ENCODE measurements around the gene EGR2. TPM values are rescaled to one million over a fixed set of nuclear protein-coding genes. Genes with fewer than 3 reads are reported as not detected.

The EGR2 gene
- total and polyA plus RNA-seq, 2 donors (not counting 3 experiments of a cell fraction or from before 2014, with no cell fraction given) = 0.46 to 0.47 TPM

GRCh38 chr10:62829622-62830021 is 13.5 kb upstream of the EGR2 start:
- dilution Hi-C loops (cut with MboI; ENCODE audit: extremely low pct_ligation_motif_present, low sequenced_read_pairs) = no loop called here
- intact Hi-C loops (cut with micrococcal nuclease) = no loop called here
- FAIRE-seq (no peak), DNase-seq (ENCODE audit: low read depth, low spot score) (no peak)
- ChIA-PET CTCF (no interaction called here), POLR2A (no interaction called here)
- Histone ChIP-seq H3K27ac (ENCODE audit: insufficient read depth, low read depth, low read length) (no peak overlapping the region), H2AFZ (ENCODE audit: low read depth, low read length) (no peak overlapping the region), H4K20me1 (replicated peaks; ENCODE audit: control insufficient read depth, extremely low read depth, insufficient read depth, low read length) (no peaks in the 10 kb centered on the region), H3K9ac (replicated peaks; ENCODE audit: extremely low read depth, insufficient read depth, low read length) (no peak overlapping the region), H3K27me3 (ENCODE audit: control insufficient read depth in 2 of 2, insufficient read depth in 2 of 2, low read length in 2 of 2) (peaks cover 5 to 7% of the 10 kb centered on the region in 2 experiments), H3K4me2 (ENCODE audit: insufficient read depth, low read length) (no peak overlapping the region), H3K79me2 (ENCODE audit: control insufficient read depth, insufficient read depth, low read length) (no peaks in the 10 kb centered on the region), H3K4me3 (replicated peaks in 1 of 3; ENCODE audit: insufficient read depth in 1 of 3, low read depth in 1 of 3, low read length in 3 of 3) (no peak overlapping the region), H3K9me3 (replicated peaks; ENCODE audit: control insufficient read depth, insufficient read depth, low read length) (no peaks in the 10 kb centered on the region), H3K9me1 (replicated peaks; ENCODE audit: control insufficient read depth, extremely low read depth, insufficient read depth, low read length) (no peaks in the 10 kb centered on the region), H3K4me1 (ENCODE audit: control insufficient read depth, extremely low read depth, insufficient read depth, low read length) (no peaks in the 10 kb centered on the region), H3K36me3 (ENCODE audit: control insufficient read depth in 2 of 2, extremely low read depth in 1 of 2, insufficient read depth in 2 of 2, low read length in 2 of 2) (no peaks in the 10 kb centered on the region)
- no TSS peak for BruUV-seq (replicated peaks)
- TF ChIP-seq POLR2A (IDR thresholded peaks at IDR 0.05; ENCODE audit: low read depth, low read length) (no peak), GATA2 (IDR thresholded peaks at IDR 0.05; ENCODE audit: insufficient read depth, insufficient read length, low read depth, low read length) (no peak), FOS (IDR thresholded peaks at IDR 0.05; ENCODE audit: borderline replicate concordance, insufficient read depth, low read length) (no peak), POLR2AphosphoS5 (IDR thresholded peaks at IDR 0.05; ENCODE audit: insufficient read depth, low read depth, low read length) (no peak), EZH2 (IDR thresholded peaks at IDR 0.05; ENCODE audit: borderline replicate concordance, low read depth, low read length, severe bottlenecking) (no peak)

GRCh38 chr10:62826273-62826672 is 10.1 kb upstream of the EGR2 start:
- no peak for DNase-seq (ENCODE audit: low read depth, low spot score)
- TF ChIP-seq POLR2AphosphoS5 (IDR thresholded peaks at IDR 0.05; ENCODE audit: insufficient read depth, low read depth, low read length) = no peak
- TF ChIP-seq JUN (IDR thresholded peaks at IDR 0.05; ENCODE audit: borderline replicate concordance, insufficient read depth, insufficient read length, low read depth) = no peak
- TF ChIP-seq GATA2 (IDR thresholded peaks at IDR 0.05; ENCODE audit: insufficient read depth, insufficient read length, low read depth, low read length) = no peak
- TF ChIP-seq EZH2 (IDR thresholded peaks at IDR 0.05; ENCODE audit: borderline replicate concordance, low read depth, low read length, severe bottlenecking) = no peak
- TF ChIP-seq MAX (IDR thresholded peaks at IDR 0.05; ENCODE audit: insufficient read depth, insufficient read length) = no peak
- TF ChIP-seq FOS (IDR thresholded peaks at IDR 0.05; ENCODE audit: borderline replicate concordance, insufficient read depth, low read length) = no peak
- no peak for TF ChIP-seq MYC (IDR thresholded peaks at IDR 0.05; ENCODE audit: low read depth, low read length)
- no peak for TF ChIP-seq POLR2A (IDR thresholded peaks at IDR 0.05; ENCODE audit: low read depth, low read length)
- no peak for TF ChIP-seq CTCF (IDR thresholded peaks at IDR 0.05; ENCODE audit: extremely low read depth in 1 of 2, insufficient read depth in 1 of 2, low read depth in 1 of 2, low read length in 2 of 2)
- dilution Hi-C loops (cut with MboI; ENCODE audit: extremely low pct_ligation_motif_present, low sequenced_read_pairs) (no loop called here), intact Hi-C loops (cut with micrococcal nuclease) (no loop called here)
- Histone ChIP-seq H3K9me3 (replicated peaks; ENCODE audit: control insufficient read depth, insufficient read depth, low read length) (no peaks in the 10 kb centered on the region), H2AFZ (ENCODE audit: low read depth, low read length) (no peak overlapping the region), H3K79me2 (ENCODE audit: control insufficient read depth, insufficient read depth, low read length) (no peaks in the 10 kb centered on the region), H3K27ac (ENCODE audit: insufficient read depth, low read depth, low read length) (no peak overlapping the region), H3K9ac (replicated peaks; ENCODE audit: extremely low read depth, insufficient read depth, low read length) (no peak overlapping the region), H4K20me1 (replicated peaks; ENCODE audit: control insufficient read depth, extremely low read depth, insufficient read depth, low read length) (no peaks in the 10 kb centered on the region), H3K4me3 (replicated peaks in 1 of 3; ENCODE audit: insufficient read depth in 1 of 3, low read depth in 1 of 3, low read length in 3 of 3) (no peak overlapping the region), H3K9me1 (replicated peaks; ENCODE audit: control insufficient read depth, extremely low read depth, insufficient read depth, low read length) (no peaks in the 10 kb centered on the region), H3K27me3 (ENCODE audit: control insufficient read depth in 2 of 2, insufficient read depth in 2 of 2, low read length in 2 of 2) (peaks cover 9 to 11% of the 10 kb centered on the region in 2 experiments), H3K4me2 (ENCODE audit: insufficient read depth, low read length) (no peak overlapping the region), H3K36me3 (ENCODE audit: control insufficient read depth in 2 of 2, extremely low read depth in 1 of 2, insufficient read depth in 2 of 2, low read length in 2 of 2) (no peaks in the 10 kb centered on the region), H3K4me1 (ENCODE audit: control insufficient read depth, extremely low read depth, insufficient read depth, low read length) (no peaks in the 10 kb centered on the region)
- FAIRE-seq = no peak
- CTCF ChIA-PET = interaction anchor here (1.7 kb wide), 1 partner anchor 216 kb away, joined by 4 read pairs; no protein-coding TSS in a partner anchor
- no TSS peak for BruUV-seq (replicated peaks)
- POLR2A ChIA-PET = no interaction called here
